Upper lobe of left lung (tissue), 6 donors: ENCODE data around the gene RBBP7. TPM values are rescaled to one million over a fixed set of nuclear protein-coding genes. Genes with fewer than 3 reads are reported as not detected.

Experiments
- ATAC-seq, 2 donors: fragments of 200-7000 bp; cut with Tn5 transposase; one replicate each; pipeline ENCODE4 v1.9.1; 2022; ENCODE audit warnings: mild to moderate bottlenecking in 2 of 2, moderate library complexity in 2 of 2; ENCODE audit not compliant: low FRiP score in 2 of 2
- DNase-seq, 2 donors: peaks; one replicate each; pipeline ENCODE4 v3.0.0-alpha.2; 2019 to 2020
- H3K27ac ChIP-seq, 4 donors: fragments of 200-600 bp; sonication (generic); one replicate each; pipeline ENCODE4 v1.5.1; 2016 to 2019
- H3K27me3 ChIP-seq, 4 donors: fragments of 200-600 bp; sonication (generic); one replicate each; pipeline ENCODE4 v1.5.1; 2017 to 2019
- H3K36me3 ChIP-seq, 4 donors: fragments of 200-600 bp; sonication (generic); one replicate each; pipeline ENCODE4 v1.5.1; 2016 to 2019
- H3K4me1 ChIP-seq, 4 donors: fragments of 200-600 bp; sonication (generic); one replicate each; pipeline ENCODE4 v1.5.1; 2018 to 2019
- H3K4me3 ChIP-seq, 4 donors: fragments of 200-600 bp; sonication (generic); one replicate each; pipeline ENCODE4 v1.5.1; 2017 to 2019; ENCODE audit warnings: mild to moderate bottlenecking in 2 of 4, moderate library complexity in 1 of 4
- H3K9me3 ChIP-seq, 4 donors: fragments of 200-600 bp; sonication (generic); one replicate each; pipeline ENCODE4 v1.5.1; 2018 to 2019
- CTCF ChIP-seq, 6 experiments: fragments of 450-650 bp in 4 of 6; fragments of 200-600 bp in 2 of 6; sonication (generic) in 2 of 6; IDR thresholded peaks; one replicate each; pipeline ENCODE4 v1.5.1; 2016 to 2019; ENCODE audit warnings: antibody characterized with exemption in 6 of 6
- EP300 ChIP-seq, 4 donors: sonication (generic); formaldehyde crosslinking; IDR thresholded peaks; one replicate each; pipeline ENCODE4 v1.5.1; 2017; ENCODE audit warnings: antibody characterized with exemption in 4 of 4, control low read depth in 2 of 4
- POLR2A ChIP-seq, 4 donors: fragments of 450-650 bp; IDR thresholded peaks; one replicate each; pipeline ENCODE4 v1.5.1; 2016 to 2017; ENCODE audit warnings: antibody characterized with exemption in 4 of 4, mild to moderate bottlenecking in 2 of 4
- POLR2AphosphoS5 ChIP-seq, 2 donors: sonication (generic); formaldehyde crosslinking; IDR thresholded peaks; one replicate each; pipeline ENCODE4 v1.5.1; 2017; ENCODE audit warnings: antibody characterized with exemption in 2 of 2
- WGBS, 2 donors: methylation state at CpG; one replicate each; pipeline ENCODE4 v1.1.5; 2017 to 2018; 5-methylcytosine and 5-hydroxymethylcytosine counted together
- total RNA-seq, 6 donors: library from RNA; depleted of rRNA in 4 of 6; stranded (reverse); fragments of >200 nt in 4 of 6; gene quantifications; one replicate each; pipeline versions ENCODE4 v1.1.0 to v1.2.1, GENCODE V29; 2016 to 2021
- donor health status: DM: no; HTN: no; CAD: no; lungs with moderate emphysema.
- donor health status: DM: no; HTN: yes; CAD: no; lungs with severe emphysema.

Gene RBBP7
- total RNA-seq, 6 donors from 2014 or later: 59.1 to 73.3 (median 63.7) TPM

- Histone ChIP-seq H3K36me3 (peaks cover 0 to 50% (median 16%) of the 10 kb centered on the region in 4 donors), H3K4me3 (no peak overlapping the region), H3K9me3 (no peaks in the 10 kb centered on the region), H3K4me1 (peaks cover 0 to 6% (median 0%) of the 10 kb centered on the region in 4 donors), H3K27me3 (no peaks in the 10 kb centered on the region), H3K27ac (no peak overlapping the region)
- 87 to 93% methylated on average over 8 of the region's 8 CpGs for WGBS, 2 donors
- no peak for ATAC-seq
- no peak for TF ChIP-seq CTCF (IDR thresholded peaks at IDR 0.05)
- TF ChIP-seq POLR2AphosphoS5 (IDR thresholded peaks at IDR 0.05): no peak
- TF ChIP-seq EP300 (IDR thresholded peaks at IDR 0.05): no peak
- no peak for TF ChIP-seq POLR2A (IDR thresholded peaks at IDR 0.05)
- DNase-seq: no peak
These were observed 44.7 kb downstream of the RBBP7 start for GRCh38 chrX:16825264-16826035.

GRCh38 chrX:16822723-16823122, 47.4 kb downstream of the RBBP7 start:
- Histone ChIP-seq H3K4me3 (no peak overlapping the region), H3K4me1 (no peaks in the 10 kb centered on the region), H3K9me3 (no peaks in the 10 kb centered on the region), H3K27ac (no peak overlapping the region), H3K27me3 (no peaks in the 10 kb centered on the region), H3K36me3 (peaks cover 0 to 57% (median 22%) of the 10 kb centered on the region in 4 donors)
- DNase-seq (no peak), ATAC-seq (no peak)
- TF ChIP-seq POLR2A (IDR thresholded peaks at IDR 0.05) (no peak), POLR2AphosphoS5 (IDR thresholded peaks at IDR 0.05) (no peak), EP300 (IDR thresholded peaks at IDR 0.05) (no peak), CTCF (IDR thresholded peaks at IDR 0.05) (no peak)
- 73 to 93% methylated on average over 1 to 2 of the region's 2 CpGs for WGBS, 2 donors

GRCh38 chrX:16819634-16820033, 50.5 kb downstream of the RBBP7 start:
- no peak for TF ChIP-seq POLR2AphosphoS5 (IDR thresholded peaks at IDR 0.05)
- TF ChIP-seq EP300 (IDR thresholded peaks at IDR 0.05): no peak
- no peak for TF ChIP-seq POLR2A (IDR thresholded peaks at IDR 0.05)
- peaks cover 0 to 52% (median 17%) of the 10 kb centered on the region in 4 donors for H3K36me3 ChIP-seq
- H3K4me3 ChIP-seq: no peak overlapping the region
- WGBS, 2 donors: 69 to 81% methylated on average over 5 of the region's 5 CpGs
- no peak for DNase-seq
- ATAC-seq: no peak
- no peaks in the 10 kb centered on the region for H3K4me1 ChIP-seq
- no peak overlapping the region for H3K27ac ChIP-seq
- no peaks in the 10 kb centered on the region for H3K27me3 ChIP-seq
- H3K9me3 ChIP-seq: no peaks in the 10 kb centered on the region

GRCh38 chrX:16814597-16814996, 55.6 kb downstream of the RBBP7 start:
- DNase-seq (no peak), ATAC-seq (no peak)
- WGBS, 2 donors: 73 to 91% methylated on average over 1 of the region's 1 CpG
- no peak for TF ChIP-seq POLR2A (IDR thresholded peaks at IDR 0.05)
- no peak for TF ChIP-seq EP300 (IDR thresholded peaks at IDR 0.05)
- no peaks in the 10 kb centered on the region for H3K4me1 ChIP-seq
- no peak overlapping the region for H3K27ac ChIP-seq
- H3K9me3 ChIP-seq: no peaks in the 10 kb centered on the region
- no peak overlapping the region for H3K4me3 ChIP-seq
- peaks cover 0 to 16% (median 4%) of the 10 kb centered on the region in 4 donors for H3K36me3 ChIP-seq
- no peaks in the 10 kb centered on the region for H3K27me3 ChIP-seq

GRCh38 chrX:16807976-16808542, 62.1 kb downstream of the RBBP7 start:
- Histone ChIP-seq H3K9me3 (no peaks in the 10 kb centered on the region), H3K4me3 (peak overlapping the region in 3 of 4 donors; percentile 25 to 41 (median 39)), H3K27ac (peak overlapping the region in 3 of 4 donors; percentile 56 to 76 (median 69)), H3K27me3 (no peaks in the 10 kb centered on the region), H3K36me3 (peaks cover 0 to 2% (median 0%) of the 10 kb centered on the region in 4 donors), H3K4me1 (peaks cover 0 to 17% (median 6%) of the 10 kb centered on the region in 4 donors)
- TF ChIP-seq POLR2AphosphoS5 (IDR thresholded peaks at IDR 0.05) (no peak), POLR2A (IDR thresholded peaks at IDR 0.05) (no peak)
- WGBS, 2 donors: 16 to 30% methylated on average over 4 of the region's 4 CpGs
- ATAC-seq: peak; percentile 62 to 85
- DNase-seq: no peak

GRCh38 chrX:16807548-16807947, 62.6 kb downstream of the RBBP7 start:
- H3K4me1 ChIP-seq: peaks cover 0 to 17% (median 6%) of the 10 kb centered on the region in 4 donors
- H3K27ac ChIP-seq: peak overlapping the region in 3 of 4 donors; percentile 30 to 76 (median 69)

More at GRCh38 chrX:16807548-16807947, 62.6 kb downstream of the RBBP7 start:
- Histone ChIP-seq H3K4me3 (peak overlapping the region in 1 of 4 donors; percentile 39), H3K36me3 (peaks cover 0 to 3% (median 0%) of the 10 kb centered on the region in 4 donors), H3K27me3 (no peaks in the 10 kb centered on the region), H3K9me3 (no peaks in the 10 kb centered on the region)
- DNase-seq (no peak), ATAC-seq (peak in 1 of 2 donors; percentile 53)
- TF ChIP-seq CTCF (IDR thresholded peaks at IDR 0.05): no peak
- no peak for TF ChIP-seq POLR2A (IDR thresholded peaks at IDR 0.05)
- TF ChIP-seq POLR2AphosphoS5 (IDR thresholded peaks at IDR 0.05): no peak
- no peak for TF ChIP-seq EP300 (IDR thresholded peaks at IDR 0.05)
